ENCODE results near the gene PKLR.

- TF ChIP-seq GATA2 (IDR thresholded peaks at IDR 0.05; ENCODE audit: low read depth, low read length): no peak
- no peak for TF ChIP-seq GATA3 (IDR thresholded peaks at IDR 0.05; ENCODE audit: low read depth, low read length)
Observed at GRCh38 chr1:155322571-155322952, 21.3 kb upstream of the PKLR start.
